Measurements from ENCODE around the gene HEATR5A.

DNA sequence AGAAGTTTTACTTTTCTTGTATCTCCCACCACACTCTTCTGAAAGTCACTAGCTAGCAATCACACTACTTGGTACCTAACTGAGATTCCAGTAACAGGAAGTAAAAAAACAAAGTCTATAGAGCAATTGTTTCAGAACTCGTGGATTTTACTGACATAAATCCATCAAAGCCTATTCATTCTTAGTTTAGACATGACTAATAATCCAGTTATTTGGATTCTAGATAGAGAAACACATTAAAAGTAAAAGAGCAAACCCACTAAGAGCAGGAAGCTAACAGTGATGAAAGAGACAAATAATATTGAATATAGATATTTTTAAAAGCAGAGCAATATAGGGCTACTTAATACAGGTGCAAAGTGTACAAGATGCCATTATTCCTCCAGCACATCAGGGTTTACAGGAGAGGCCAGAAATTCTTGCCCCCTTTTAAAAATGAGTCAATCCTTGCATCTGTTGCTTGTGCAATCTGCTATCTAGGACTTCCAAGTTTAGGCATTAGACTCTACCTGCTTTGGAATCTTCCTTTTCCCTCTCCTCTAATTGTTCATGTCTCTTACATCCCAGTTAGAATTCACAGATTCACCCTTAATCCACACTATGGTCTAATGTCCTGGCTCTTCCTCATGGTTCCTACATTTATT, 6.0 kb downstream of the HEATR5A start:
- TF ChIP-seq GATA2 (IDR thresholded peaks at IDR 0.05; ENCODE audit: low read depth, low read length) (no peak), GATA3 (IDR thresholded peaks at IDR 0.05; ENCODE audit: low read depth, low read length) (no peak)

Measured in SH-SY5Y (cell line).